Choroid plexus epithelial cell (primary cell): ENCODE results near the gene PNPLA7.
"Not testable (repeated sequence)": the region's sequence is repeated elsewhere in the genome, so short reads cannot be mapped to it uniquely, and the experiment has no call there.

Experiments
- DNase-seq: peaks from one replicate; pipeline ENCODE4 v3.0.0-alpha.2; 2010; ENCODE audit warnings: low read depth
- H3K4me3 ChIP-seq: 2 replicates; pipeline ENCODE4 v1.5.1; 2011; ENCODE audit warnings: low read depth, mild to moderate bottlenecking, control low read depth, low read length, moderate library complexity
- CTCF ChIP-seq: conservative IDR thresholded peaks from 2 replicates; pipeline ENCODE4 v1.5.1; 2011; ENCODE audit warnings: low read depth, mild to moderate bottlenecking, control low read depth, inconsistent platforms, low read length, moderate library complexity

Gene PNPLA7

GRCh38 chr9:137516144-137516917 is 33.9 kb downstream of the PNPLA7 start:
- no peak for TF ChIP-seq CTCF

GRCh38 chr9:137515338-137515724 is 34.9 kb downstream of the PNPLA7 start:
- no peak for DNase-seq
- no peak for TF ChIP-seq CTCF
- H3K4me3 ChIP-seq: no peak overlapping the region

More at GRCh38 chr9:137516144-137516917, 33.9 kb downstream of the PNPLA7 start:
- DNase-seq: no peak
- no peak overlapping the region for H3K4me3 ChIP-seq

GRCh38 chr9:137514691-137515337 is 35.4 kb downstream of the PNPLA7 start:
- TF ChIP-seq CTCF: no peak

DNA sequence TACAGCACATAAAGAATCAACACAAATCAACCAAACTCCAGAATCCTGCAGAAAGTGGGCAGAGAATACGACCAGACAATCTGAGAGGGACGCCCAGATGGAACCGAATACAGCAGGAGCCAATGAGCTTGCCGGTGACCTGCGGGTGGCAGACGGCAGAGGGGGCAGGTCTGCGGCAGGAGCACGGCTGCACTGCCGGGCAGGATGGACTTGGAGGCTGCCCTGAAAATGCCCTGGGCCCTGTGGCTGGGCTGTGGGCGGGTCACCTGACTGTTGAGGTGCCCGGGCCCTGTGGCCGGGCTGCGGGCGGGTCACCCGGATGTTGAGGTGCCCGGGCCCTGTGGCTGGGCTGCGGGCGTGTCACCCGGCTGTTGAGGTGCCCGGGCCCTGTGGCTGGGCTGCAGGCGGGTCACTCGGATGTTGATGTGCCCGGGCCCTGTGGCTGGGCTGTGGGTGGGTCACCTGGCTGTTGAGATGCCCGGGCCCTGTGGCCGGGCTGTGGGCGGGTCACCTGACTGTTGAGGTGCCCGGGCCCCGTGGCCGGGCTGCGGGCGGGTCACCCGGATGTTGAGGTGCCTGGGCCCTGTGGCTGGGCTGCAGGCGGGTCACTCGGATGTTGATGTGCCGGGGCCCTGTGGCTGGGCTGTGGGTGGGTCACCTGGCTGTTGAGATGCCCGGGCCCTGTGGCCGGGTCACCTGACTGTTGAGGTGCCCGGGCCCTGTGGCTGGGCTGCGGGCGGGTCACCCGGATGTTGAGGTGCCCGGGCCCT is 36.2 kb downstream of the PNPLA7 start:
- not testable (repeated sequence) for H3K4me3 ChIP-seq, DNase-seq

More at GRCh38 chr9:137514691-137515337, 35.4 kb downstream of the PNPLA7 start:
- no peak for DNase-seq
- H3K4me3 ChIP-seq: no peak overlapping the region

DNA sequence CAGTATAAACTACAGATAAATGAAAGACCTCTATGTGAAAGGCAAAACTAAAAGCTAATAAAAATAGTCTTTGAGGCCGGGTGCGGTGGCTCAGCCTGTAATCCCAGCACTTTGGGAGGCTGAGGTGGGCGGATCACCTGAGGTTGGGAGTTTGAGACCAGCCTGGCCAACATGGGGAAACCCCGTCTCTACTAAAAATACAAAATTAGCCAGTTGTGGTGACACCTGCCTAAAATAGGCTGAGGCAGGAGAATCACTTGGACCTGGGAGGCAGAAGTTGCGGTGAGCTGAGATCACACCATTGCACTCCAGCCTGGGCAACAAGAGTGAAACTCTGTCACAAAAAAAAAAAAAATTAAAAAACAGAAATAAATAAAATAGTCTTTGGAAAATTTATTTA is 37.1 kb downstream of the PNPLA7 start:
- not testable (repeated sequence) for H3K4me3 ChIP-seq

DNA sequence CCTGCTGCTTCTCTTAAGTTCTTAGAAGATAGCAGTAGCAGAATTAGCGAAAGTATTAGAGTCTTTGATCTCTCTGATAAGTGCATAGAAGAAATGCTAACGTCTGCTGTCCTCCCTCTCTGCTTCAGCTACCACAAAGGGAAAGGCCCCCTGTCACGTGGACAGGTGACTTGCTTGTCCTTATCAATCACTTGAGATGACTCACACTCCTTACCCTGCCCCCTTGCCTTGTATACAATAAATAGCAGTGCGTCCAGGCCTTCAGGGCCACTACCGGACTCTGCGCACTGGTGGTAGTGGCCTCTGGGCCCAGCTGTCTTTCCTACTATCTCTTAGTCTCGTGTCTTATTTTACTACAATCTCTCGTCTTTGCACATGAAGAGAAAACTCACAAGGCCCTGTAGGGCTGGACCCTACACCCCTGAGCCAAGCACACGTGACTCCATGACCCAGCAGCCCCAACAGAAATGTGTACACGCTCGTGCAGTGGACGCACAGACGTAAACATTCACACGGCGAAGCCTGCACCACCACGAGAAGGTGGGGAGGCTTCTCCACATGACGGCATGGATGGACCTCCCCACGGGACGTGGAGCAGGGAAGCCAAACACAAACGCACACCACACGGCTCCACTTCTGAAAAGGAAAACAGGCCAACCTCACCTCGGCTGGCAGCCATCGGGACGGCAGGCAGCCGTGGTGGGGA is 38.3 kb downstream of the PNPLA7 start:
- no peak overlapping the region for H3K4me3 ChIP-seq
- no peak for TF ChIP-seq CTCF
- no peak for DNase-seq

More for the DNA sequence above, 37.1 kb downstream of the PNPLA7 start:
- DNase-seq: not testable (repeated sequence)

DNA sequence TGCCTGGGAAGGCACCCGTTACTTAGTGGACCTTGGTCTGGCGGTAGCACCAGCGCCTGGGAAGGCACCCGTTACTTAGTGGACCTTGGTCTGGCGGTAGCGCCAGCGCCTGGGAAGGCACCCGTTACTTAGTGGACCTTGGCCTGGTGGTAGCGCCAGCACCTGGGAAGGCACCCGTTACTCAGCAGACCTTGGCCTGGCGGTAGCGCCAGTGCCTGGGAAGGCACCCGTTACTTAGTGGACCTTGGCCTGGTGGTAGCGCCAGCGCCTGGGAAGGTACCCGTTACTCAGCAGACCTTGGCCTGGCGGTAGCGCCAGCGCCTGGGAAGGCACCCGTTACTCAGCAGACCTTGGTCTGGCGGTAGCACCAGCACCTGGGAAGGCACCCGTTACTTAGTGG is 39.1 kb downstream of the PNPLA7 start:
- not testable (repeated sequence) for H3K4me3 ChIP-seq, DNase-seq

- H3K4me3 ChIP-seq: no peak overlapping the region
- DNase-seq: no peak
- TF ChIP-seq CTCF: no peak
These were observed 41.0 kb downstream of the PNPLA7 start for GRCh38 chr9:137509198-137509597.
